Stimulated activated CD8-positive, alpha-beta memory T cell treated with anti-CD3 and anti-CD28 coated beads, Interleukin-2, amount 100 ng/mL, for 48 hours (primary cell): ENCODE data around the gene RAPSN.

Experiments
- DNase-seq, 2 donors: peaks; one replicate each; pipeline ENCODE4 v3.0.0-alpha.2; 2020; ENCODE audit warnings: low read depth in 2 of 2

The RAPSN gene

GRCh38 chr11:47466201-47466600, 17.3 kb upstream of the RAPSN start:
- DNase-seq: no peak

DNA sequence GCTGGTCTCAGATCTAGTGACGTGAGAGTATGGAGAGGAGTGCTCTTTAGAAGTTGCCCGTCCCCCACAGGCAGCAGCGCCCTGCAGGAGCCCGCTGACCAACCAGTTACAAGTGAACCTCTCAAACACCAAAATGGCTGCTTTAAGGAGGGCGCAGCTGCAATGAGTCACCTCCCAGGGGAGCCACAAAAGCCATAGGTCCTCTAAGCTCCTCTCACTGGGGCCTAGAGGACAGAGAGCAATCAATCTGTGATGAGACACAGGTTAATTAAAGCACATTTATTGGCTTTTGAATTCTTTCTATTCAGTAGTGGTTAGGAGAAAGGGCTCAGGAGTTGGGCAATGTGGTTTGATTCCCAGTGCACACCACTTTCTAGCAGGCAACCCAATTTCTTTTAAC, 15.5 kb upstream of the RAPSN start:
- no peak for DNase-seq

DNA sequence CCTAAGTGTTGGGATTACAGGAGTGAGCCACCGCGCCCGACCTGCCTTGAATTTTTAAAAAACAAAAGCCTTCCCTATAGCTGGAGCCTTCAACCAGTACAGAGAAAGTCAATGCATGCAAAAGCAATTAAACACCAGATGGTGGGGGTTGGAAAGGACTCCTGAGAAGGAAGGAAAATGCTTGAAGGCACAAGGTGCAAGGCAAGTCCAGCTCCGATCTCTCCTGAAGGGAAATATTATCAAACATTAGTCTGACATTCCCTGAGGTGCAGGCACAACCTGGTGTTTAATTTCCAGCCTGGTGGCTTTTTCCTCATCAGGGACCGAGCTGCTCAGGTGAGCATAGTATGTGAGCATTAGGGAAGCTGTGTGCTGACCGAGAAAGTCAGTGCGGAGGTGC, 12.9 kb upstream of the RAPSN start:
- no peak for DNase-seq

GRCh38 chr11:47460571-47461235, 11.8 kb upstream of the RAPSN start:
- DNase-seq: no peak

GRCh38 chr11:47454258-47454671, 5.3 kb upstream of the RAPSN start:
- DNase-seq: peak; percentile 9 to 31

DNA sequence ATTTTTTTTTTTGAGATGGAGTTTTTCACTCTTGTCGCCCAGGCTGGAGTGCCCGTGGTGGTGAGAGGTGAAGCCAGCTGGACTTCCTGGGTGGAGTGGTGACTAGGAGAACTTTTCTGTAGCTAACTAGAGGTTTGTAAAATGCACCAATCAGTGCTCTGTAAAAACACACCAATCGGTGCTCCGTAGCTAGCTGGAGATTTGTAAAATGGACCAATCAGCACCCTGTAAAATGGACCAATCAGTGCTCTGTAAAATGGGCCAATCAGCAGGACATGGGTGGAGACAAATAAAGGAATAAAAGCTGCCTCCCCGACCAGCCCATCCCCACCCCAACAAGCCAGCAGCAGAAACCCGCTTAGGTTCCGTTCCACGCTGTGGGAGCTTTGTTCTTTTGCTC, 4.4 kb upstream of the RAPSN start:
- no peak for DNase-seq

DNA sequence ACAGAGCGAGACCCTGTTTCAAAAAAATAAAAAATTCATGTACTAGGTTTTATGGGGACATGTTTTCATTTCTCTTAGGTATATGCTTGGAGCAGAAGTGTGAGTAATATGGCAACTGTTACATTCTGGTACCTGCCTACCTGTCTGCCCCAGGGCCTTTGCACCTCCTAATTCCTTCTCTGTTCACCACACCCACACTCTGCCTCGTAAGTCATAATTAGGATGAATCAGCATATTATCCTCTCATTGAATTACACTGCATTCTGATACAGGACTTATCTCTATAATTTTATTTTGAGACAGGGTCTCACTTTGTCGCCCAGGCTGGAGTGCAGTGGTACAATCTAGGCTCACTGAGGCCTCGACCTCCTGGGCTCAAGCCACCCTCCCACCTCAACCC, 3.1 kb upstream of the RAPSN start:
- DNase-seq: no peak

DNA sequence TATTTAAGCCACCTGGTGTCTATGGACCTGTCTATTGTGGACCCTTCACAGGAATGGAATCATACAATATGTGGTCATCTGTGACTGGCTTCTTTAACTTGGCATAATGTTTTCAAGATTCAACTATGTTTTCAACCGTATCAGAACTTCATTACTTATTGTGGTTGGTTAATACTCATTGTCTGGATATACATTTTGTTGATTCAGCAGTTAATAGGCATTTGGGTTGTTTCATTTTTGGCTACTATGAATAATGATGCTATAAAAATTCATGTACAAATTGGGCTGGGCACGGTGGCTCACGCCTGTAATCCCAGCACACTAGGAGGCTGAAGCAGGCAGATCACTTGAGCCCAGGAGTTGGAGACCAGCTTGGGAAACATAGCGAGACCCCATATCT, 2.5 kb upstream of the RAPSN start:
- no peak for DNase-seq

- no peak for DNase-seq
These were observed 605 bp upstream of the RAPSN start for GRCh38 chr11:47449541-47449940.

- no peak for DNase-seq
These were observed 1.0 kb downstream of the RAPSN start for GRCh38 chr11:47447906-47448305.

- DNase-seq: no peak
These were observed 2.1 kb downstream of the RAPSN start for GRCh38 chr11:47446833-47447232.

- no peak for DNase-seq
These were observed 3.1 kb downstream of the RAPSN start for GRCh38 chr11:47445840-47446239.

GRCh38 chr11:47443817-47444216, 5.1 kb downstream of the RAPSN start:
- no peak for DNase-seq

DNA sequence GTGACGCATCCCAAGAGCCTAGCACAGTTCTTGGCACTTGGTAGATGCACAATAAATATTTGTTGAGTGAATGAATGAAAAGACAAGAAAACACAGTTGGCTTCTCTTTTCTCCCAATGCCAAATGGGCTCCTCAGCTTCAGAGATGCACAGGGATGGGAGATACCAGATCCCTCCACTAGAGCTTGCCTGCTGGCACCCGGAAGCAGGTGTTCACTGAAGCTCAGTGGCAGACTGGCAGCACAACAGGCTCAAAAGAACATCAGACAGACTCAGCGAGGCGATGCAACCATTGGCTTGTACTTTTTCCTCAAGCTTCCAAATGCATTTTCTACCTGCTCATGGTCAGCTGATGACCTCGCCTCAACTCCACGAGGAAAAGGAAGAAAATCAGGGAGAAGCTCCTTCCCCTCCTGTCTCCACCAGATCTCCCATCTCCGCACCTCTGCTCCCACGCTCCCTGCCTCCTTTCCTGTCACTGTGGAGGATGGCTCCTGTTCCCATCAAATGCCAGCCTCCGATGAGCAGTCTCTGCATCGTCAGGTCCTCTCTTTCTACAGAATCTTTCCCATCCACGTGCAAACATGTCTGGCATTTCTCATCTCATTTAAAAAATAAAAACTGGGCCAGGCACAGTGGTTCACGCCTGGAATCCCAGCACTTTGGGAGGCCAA, 5.8 kb downstream of the RAPSN start:
- DNase-seq: no peak

- no peak for DNase-seq
These were observed 6.4 kb downstream of the RAPSN start for GRCh38 chr11:47442514-47442913.

DNA sequence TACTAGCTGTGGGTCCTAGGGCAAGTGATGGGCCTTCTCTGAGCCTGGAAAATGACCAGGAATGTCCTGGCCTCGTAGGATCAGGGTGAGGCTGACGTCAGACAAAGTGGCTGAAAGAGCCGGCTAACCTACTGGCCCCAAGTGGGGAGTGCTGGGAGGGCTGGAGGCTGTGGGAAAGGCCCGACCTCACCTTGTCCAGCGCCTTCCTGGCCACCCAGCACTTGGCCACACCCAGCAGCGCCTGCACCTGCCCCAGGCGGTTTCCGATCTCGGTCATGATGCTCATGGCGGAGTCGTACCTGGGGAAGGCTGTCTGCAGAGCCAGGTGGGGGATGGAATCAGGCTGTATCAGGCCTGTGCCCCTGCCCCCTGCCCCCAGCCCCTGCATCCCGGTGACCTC, 7.5 kb downstream of the RAPSN start:
- DNase-seq: no peak

DNA sequence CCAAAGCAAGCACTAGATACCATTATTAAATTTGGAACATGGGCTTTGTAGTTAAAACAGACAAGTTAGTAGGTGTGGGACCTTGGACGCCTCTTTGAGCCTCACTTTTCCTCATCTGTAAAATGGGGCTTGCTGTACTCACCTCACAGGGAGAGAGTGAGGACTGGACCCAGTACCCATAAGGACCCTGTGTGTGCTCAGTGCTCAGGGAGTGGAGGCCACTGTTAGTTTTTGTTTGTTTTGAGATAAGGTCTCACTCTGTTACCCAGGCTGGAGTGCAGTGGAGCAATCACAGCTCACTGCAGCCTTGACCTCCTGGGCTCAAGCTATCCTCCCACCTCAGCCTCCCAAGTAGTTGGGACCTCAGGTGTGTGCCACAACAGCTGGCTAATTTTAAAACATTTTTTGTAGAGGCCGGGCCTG, 8.9 kb downstream of the RAPSN start:
- DNase-seq: no peak

DNA sequence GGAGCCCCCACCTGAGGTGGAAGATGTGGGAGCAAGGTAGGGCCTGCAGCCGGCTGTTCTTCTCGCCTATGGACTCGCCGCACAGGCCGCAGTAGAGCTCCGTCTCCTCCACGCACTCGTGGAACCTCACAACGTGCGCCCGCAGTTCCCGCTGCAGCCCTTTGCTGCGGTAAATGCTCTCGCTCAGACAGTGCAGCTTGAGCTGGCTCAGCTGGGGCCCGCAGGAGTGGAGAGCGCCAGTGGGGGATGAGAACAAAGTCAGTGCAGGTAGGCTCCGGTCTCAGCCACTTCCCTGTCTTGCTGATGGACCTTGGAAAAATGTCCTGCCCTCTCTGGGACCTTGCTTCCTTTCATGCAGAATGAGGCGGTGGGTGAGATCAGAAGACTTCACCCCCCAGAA, 10.2 kb downstream of the RAPSN start:
- no peak for DNase-seq

GRCh38 chr11:47437746-47438418, 11.1 kb downstream of the RAPSN start:
- DNase-seq: no peak

- DNase-seq: no peak
These were observed 11.7 kb downstream of the RAPSN start for GRCh38 chr11:47437218-47437745.

DNA sequence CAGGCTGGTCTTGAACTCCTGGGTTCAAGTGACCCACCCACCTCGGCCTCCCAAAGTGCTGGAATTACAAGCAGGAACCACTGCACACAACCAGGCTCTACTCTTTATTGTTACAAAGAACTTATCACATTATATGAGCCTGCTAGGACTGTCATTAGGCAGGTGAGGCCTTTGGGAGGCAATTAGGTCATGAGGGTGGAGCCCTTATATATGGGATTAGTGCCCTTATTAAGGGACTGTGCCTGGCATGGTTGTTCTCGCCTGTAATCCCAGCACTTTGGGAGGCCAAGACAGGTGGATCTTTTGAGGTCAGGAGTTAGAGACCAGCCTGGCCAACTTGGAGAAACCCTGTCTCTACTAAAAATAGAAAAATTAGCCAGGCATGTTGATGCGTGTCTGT, 12.2 kb downstream of the RAPSN start:
- DNase-seq: no peak

- no peak for DNase-seq
These were observed 13.2 kb downstream of the RAPSN start for GRCh38 chr11:47435687-47436086.
